HG02885 (cell line): Measurements from ENCODE around the gene GOLGA6L7.
"Not testable (repeated sequence)": the region's sequence is repeated elsewhere in the genome, so short reads cannot be mapped to it uniquely, and the experiment has no call there.

Experiments used
- ATAC-seq: cut with Tn5 transposase; IDR thresholded peaks from one replicate; pipeline ENCODE4 v1.9.1; 2021; ENCODE audit warnings: mild to moderate bottlenecking; ENCODE audit not compliant: unreplicated experiment, poor library complexity

GOLGA6L7 gene

GRCh38 chr15:28847959-28848358, 485 bp downstream of the GOLGA6L7 start:
- not testable (repeated sequence) for ATAC-seq

- not testable (repeated sequence) for ATAC-seq
These were observed 1.2 kb downstream of the GOLGA6L7 start for GRCh38 chr15:28847247-28847646.

DNA sequence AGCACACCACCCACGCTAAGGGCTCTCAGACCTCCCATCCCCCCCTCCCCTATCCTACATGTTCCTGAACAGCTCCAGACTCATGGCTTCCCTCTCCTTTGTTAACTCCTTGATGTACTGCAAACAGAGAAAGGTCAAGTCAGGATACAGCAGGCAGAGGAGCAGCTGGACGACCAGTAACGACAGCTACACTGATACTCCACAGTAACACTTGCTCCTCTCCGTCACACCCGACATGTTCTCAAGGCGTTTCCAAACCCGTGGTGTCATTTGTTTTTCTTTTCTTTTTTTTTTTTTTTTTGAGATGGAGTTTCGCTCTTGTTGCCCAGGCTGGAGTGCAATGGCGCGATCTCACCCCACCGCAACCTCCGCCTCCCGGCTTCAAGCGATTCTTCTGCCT, 4.3 kb downstream of the GOLGA6L7 start:
- ATAC-seq, result not testable (repeated sequence)

DNA sequence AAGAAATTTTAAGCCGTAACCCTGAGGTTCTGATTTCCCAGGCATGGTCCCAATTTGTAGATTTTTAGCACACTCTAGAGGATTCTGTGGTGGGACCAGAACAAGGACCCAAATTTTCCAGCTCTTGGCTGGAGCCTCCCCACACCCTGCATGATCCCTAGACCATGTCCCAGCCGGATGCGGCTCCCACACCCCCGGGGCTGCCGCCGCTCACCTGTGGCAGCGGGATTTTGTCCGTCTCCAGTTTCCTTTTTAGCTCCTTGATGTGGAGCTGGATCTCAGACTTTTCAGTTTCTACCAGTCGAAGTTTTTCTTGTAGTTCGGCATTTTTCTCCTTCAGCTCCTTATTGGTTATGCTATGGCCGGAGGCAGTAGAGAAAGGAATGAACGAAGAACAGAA, 4.9 kb downstream of the GOLGA6L7 start:
- not testable (repeated sequence) for ATAC-seq

DNA sequence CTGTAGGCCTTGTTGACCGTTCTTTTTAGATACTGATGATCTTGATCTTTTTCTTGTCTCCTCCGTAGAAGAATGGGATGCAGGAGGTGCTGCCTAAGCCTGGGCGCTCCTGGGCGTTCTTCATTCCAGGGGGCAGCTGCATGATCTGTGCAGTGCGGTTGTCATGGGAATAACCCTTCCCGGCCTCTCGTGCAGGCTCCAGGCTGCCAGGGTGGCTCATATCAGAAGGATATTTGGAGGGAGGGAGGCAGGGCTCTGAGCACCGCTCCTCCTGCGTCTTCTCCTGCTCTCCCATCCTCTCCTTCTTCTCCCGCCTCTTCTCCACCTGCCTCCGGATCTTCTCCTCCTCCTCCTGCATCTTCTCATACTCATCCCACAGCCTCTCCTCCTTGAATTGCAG, 6.2 kb downstream of the GOLGA6L7 start:
- not testable (repeated sequence) for ATAC-seq

DNA sequence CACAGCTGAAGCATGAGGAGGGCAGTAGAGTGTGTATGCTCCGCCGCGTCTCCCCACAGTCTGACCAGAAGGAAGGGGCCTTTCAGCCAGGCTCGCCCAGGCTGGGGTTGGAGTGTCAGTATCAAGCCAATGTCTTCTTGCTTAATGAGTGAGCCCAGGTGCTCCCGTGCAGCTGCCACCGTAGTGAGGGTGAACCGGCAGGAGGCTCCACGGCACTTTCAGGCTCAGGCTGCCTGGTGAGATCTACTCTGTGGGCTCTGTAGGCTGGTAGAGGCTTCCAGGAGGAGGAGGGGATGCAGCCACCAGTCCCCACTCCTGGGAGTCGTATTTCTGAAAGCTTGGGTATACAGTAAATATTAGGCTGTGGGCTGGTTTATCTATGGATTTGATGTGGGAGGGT, 8.2 kb downstream of the GOLGA6L7 start:
- not testable (repeated sequence) for ATAC-seq

DNA sequence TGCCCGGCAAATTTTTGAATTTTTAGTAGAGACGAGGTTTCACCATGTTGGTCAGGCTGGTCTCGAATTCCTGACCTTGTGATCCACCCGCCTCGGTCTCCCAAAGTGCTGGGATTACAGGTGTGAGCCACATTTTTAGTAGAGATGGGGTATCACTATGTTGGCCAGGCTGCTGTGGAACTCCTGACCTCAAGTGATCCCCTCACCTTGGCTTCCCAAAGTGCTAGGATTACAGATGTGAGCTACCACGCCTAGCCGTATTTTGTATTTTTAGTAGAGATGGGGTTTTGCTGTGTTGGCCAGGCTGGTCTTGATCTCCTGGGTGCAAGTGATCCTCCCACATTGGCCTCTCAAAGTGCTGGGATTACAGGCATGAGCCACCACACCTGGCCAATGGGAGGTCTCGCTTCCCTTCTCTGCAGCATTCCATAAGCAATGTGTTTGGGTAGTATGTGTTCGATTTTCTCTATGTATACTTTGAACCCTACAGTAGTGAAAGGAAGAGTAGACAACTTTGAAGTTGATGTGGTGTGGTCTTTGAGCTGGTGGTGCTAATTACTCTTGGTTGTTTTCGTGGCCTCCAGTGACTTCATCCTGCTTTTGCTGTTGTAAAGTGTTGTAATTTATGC, 13.4 kb downstream of the GOLGA6L7 start:
- ATAC-seq, result not testable (repeated sequence)

- ATAC-seq, result not testable (repeated sequence)
These were observed 16.4 kb downstream of the GOLGA6L7 start for GRCh38 chr15:28831897-28832587.

GRCh38 chr15:28821420-28821819, 27.0 kb downstream of the GOLGA6L7 start:
- ATAC-seq, result not testable (repeated sequence)

GRCh38 chr15:28819930-28820295, 28.5 kb downstream of the GOLGA6L7 start:
- ATAC-seq, result not testable (repeated sequence)

DNA sequence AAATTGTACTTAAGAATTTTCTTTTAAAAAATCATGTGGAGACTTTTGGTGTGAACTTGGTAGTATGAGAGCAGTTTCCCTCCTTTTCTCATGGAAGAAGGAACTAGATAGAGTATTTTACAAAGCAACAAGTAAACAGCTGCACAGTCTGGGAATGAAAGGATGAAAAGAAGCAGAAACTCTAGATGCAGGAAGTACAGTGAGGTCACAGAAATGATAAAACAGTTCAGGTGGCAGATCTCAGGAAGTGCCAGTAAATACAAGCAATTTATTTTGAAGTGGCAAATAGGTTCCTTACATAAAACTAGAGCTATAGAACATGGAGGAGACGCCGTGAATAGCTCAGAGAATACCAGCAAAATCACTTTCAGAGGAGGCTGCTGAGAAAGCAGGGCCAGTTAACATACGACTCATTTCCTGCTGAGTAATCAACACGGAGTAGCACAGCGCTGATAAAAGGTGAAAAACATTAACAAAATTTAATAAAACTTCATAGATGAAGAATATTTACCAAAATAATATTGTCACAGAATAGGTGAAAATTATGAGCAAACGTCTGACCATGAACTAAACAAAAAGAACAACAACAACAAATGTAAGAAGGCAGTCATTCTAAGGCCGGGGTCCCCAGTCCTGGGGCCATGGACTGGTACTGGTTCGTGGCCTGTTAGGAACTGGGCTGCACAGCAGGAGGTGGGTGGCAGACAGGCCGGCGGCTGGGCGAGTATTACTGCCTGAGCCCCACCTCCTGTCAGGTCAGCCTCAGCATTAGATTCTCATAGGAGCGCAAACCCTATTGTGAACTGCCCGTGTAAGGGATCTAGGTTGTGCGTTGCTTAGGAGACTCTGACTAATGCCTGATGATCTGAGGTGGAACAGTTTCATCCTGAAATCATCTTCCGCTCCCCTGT, 29.2 kb downstream of the GOLGA6L7 start:
- ATAC-seq, result not testable (repeated sequence)

- ATAC-seq, result not testable (repeated sequence)
These were observed 30.3 kb downstream of the GOLGA6L7 start for GRCh38 chr15:28818168-28818567.

DNA sequence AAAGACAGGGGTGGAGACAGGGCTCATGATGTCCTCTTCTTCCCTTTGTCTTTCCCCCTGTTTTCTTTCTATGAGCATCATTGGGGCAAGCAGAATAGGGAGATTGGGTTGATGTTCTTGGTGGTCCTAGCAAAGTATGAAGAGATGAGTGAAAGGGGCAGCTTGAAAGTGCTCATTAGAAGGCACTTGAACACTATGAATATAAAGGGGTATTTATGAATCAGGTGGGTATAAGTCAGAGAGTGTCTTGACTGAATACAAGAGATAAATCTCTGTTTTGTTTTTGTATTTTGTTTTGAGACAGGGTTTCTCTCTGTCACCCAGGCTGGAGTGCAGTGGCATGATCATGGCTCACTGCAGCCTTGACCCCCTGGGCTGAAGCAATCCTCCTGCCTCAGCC, 34.4 kb downstream of the GOLGA6L7 start:
- ATAC-seq, result not testable (repeated sequence)

- ATAC-seq, result not testable (repeated sequence)
These were observed 35.1 kb downstream of the GOLGA6L7 start for GRCh38 chr15:28813392-28813791.

DNA sequence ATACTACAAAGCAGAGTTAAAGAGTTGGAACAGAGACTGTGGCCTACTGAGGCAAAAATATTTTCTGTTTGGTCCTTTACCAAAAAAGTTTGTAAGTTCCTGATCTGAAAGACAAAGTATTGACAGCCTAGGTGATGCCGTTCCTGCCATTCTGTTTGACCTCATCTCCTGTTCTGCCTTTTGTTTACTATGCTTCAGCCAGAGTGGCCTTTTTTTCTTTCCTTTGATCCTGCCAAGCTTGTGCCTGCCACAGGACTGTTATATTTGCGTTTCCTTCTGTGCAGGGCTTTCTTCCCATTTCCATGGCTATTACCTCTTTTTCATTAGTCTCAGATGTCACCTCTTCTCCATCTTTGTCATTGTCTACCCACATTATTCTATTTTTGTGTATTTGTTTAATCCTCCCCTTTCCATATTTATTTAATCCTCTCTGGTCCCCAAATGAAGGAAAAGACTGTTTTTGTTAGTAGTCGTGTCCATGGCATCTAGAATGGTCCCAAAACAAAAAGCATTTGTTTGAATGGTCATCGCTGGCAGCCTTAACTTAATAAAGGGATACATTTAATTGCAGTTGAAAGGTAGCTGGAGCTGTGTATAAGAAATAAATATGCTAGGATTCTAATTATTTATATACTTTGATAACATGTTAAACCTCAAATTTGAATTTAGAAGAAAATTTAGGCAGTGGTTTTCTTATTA, 36.4 kb downstream of the GOLGA6L7 start:
- not testable (repeated sequence) for ATAC-seq

- ATAC-seq, result not testable (repeated sequence)
These were observed 38.0 kb downstream of the GOLGA6L7 start for GRCh38 chr15:28810444-28810843.

DNA sequence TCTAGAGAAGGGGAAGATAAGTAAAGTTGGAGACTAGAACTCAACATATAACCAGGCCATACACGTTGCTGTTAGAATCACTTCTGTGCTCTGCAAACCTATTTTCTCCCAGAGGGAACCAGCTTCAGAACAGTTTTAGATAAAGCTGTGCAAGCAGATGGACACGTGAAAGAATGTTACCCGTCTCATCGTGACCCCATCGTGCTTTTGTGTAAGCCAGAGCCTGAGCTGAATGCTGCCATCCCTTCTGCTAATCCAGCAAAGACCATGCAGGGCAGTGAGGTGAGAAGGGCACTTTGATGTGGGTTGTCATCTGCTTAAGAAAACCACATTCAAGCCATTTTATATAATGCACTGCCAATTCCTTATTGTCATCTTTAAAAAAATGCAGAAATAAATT, 40.3 kb downstream of the GOLGA6L7 start:
- ATAC-seq, result not testable (repeated sequence)

DNA sequence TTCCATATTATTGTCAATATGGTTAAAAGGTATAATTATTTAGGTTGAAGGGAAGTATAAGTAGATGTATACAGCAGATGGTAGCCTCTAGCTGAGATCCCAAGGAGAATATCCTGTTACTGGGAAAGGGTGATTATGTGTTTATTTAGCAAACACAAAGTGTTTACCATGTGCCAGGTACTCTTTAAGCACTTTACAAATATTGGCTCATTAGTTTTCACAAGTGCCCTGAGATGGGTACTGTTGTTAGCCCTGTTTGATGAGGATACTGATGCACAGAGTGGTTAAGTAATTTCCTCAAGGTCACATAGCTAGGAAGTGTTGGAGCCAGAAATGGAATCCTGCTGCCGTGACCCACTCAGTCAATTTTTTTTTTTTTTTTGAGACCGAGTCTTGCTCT, 48.1 kb downstream of the GOLGA6L7 start:
- ATAC-seq, result not testable (repeated sequence)

- not testable (repeated sequence) for ATAC-seq
These were observed 50.2 kb downstream of the GOLGA6L7 start for GRCh38 chr15:28798234-28798633.

DNA sequence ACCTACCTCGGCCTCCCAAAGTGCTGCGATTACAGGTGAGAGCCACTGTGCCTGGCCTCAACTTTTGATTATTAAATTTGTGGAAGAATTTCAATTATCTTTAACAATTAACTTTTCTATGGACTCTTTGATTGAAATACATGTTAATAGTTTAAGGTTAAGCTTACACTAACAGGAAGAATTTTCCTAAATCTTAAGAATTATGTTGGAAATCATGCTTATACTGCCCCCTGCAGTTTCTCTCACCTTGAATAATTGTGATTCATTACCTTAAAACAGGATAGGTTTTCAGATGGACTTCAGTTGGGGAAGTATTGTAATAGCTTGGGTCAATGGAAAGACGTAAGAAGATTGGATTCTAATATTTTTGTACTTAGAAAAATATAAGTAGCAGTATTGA, 54.2 kb downstream of the GOLGA6L7 start:
- not testable (repeated sequence) for ATAC-seq
